ENCODE data around the gene SOCS7.
A peak's percentile ranks its signal among the peaks of the same experiment; 100 is the strongest.

Gene SOCS7, protein sequence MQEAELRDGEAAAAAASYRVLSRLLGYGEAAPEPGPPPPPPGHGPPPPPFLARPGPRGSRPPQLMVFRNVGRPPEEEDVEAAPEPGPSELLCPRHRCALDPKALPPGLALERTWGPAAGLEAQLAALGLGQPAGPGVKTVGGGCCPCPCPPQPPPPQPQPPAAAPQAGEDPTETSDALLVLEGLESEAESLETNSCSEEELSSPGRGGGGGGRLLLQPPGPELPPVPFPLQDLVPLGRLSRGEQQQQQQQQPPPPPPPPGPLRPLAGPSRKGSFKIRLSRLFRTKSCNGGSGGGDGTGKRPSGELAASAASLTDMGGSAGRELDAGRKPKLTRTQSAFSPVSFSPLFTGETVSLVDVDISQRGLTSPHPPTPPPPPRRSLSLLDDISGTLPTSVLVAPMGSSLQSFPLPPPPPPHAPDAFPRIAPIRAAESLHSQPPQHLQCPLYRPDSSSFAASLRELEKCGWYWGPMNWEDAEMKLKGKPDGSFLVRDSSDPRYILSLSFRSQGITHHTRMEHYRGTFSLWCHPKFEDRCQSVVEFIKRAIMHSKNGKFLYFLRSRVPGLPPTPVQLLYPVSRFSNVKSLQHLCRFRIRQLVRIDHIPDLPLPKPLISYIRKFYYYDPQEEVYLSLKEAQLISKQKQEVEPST

GRCh38 chr17:38351412-38352222, at the start of gene SOCS7:
Gene SOCS7, plus strand, starts transcription at chr17:38351844. Its CDS starts 209 bp downstream, at chr17:38352053.
- peak; percentile 93 for DNase-seq (ENCODE audit: low read depth)

GRCh38 chr17:38315497-38315896, 36.1 kb upstream of the SOCS7 start:
- no peak for DNase-seq (ENCODE audit: low read depth)

- no peak for DNase-seq (ENCODE audit: low read depth)
These were observed 34.6 kb upstream of the SOCS7 start for GRCh38 chr17:38317081-38317480.

GRCh38 chr17:38320482-38320881, 31.2 kb upstream of the SOCS7 start:
- no peak for DNase-seq (ENCODE audit: low read depth)

- DNase-seq (ENCODE audit: low read depth): peak; percentile 68
These were observed 29.4 kb upstream of the SOCS7 start for GRCh38 chr17:38322156-38322779.

DNA sequence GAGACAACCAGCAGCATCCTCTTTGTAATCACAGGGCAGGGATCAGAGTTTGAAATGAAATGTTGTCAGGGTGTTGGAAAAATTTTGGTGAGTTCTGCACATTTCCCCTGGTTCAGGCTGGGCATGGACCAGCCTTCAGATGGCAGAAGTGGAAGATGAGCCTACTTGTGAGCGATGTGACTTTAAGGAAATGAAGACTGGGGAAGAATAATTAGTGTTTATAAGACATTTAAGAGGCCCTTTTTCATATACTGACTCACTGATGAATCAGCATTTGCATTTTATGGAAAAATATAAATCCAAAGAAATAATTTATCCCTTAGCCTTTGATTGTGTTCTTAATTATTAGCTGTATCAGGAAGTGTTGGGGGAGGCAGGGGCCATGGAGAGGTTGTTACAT, 28.7 kb upstream of the SOCS7 start:
- DNase-seq (ENCODE audit: low read depth): peak; percentile 21

DNA sequence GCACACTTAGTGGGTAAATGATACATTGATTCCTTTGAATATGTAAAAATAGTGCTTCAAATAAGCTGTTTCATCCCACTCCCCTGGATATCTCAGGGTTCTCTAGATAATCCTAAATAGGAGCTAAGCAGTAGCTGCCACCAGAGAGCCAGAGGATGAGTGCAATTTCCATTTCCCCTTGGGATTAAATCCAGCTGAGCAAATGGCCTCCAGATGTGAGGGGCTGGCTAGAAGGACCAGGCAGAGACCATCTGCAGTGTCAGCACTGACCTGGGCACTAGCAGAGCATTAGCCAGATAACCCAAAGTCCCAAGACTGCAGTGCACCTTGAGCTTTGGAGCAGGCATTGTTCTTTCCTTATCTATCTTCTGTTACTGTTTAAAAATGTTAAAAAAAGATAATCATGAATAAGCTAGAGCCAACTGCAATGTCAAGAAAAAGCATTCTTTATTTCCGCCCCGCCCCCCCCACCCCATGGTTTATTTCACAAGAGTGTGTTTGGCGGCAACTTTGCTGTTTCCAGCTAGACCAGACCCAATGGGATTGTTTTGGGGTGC, 27.4 kb upstream of the SOCS7 start:
- no peak for DNase-seq (ENCODE audit: low read depth)

DNA sequence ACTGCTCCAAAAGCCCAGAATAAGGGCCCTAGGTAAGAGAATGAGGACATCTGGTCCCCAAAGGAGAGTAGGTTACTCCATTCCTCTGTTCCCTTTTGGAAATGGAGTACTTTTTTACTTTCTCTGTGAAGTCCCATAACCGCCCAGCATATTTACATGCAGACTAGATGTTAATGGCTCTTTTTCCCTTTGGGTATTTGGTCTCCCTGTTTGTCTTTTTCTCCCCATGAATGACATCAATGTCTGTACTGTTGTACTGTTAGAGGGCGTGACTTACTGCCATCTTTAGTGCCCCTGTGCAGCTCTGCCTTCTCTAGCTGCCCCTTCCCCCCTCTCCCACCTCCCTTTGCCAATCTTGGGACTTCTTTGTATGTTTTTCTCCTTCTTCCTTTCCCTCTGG, 26.9 kb upstream of the SOCS7 start:
- DNase-seq (ENCODE audit: low read depth): no peak

DNA sequence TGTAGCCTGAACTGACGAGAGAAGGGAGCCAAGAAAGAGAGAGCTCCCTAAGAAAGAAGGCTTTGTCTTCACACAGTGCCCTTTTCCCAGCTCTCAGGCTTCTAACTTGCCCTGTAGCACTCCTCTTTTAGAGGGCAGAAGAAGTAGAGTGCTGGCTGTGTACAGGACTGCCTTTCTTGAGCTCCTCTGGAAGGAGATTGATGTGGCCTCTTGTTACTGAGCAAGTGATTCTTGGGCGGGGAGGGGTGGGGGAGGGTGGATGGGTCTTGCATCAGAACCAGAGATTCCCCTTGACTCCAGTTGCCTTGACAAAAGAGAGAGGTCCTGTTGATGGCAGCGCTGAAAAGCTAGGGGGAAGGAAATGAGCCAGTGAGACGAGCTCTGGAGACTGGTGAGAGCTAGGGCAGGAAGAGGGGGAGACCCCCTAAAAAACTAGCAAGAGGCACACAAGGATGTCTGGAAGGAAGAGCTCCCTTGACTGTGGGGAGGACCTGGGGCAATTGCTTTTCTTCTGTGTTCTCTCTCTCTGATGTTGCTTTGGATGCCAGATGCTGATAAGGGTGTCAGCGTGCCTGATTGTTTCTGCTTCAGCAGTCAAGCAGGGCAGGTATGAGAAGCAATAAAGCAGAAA, 26.3 kb upstream of the SOCS7 start:
- DNase-seq (ENCODE audit: low read depth): no peak

DNA sequence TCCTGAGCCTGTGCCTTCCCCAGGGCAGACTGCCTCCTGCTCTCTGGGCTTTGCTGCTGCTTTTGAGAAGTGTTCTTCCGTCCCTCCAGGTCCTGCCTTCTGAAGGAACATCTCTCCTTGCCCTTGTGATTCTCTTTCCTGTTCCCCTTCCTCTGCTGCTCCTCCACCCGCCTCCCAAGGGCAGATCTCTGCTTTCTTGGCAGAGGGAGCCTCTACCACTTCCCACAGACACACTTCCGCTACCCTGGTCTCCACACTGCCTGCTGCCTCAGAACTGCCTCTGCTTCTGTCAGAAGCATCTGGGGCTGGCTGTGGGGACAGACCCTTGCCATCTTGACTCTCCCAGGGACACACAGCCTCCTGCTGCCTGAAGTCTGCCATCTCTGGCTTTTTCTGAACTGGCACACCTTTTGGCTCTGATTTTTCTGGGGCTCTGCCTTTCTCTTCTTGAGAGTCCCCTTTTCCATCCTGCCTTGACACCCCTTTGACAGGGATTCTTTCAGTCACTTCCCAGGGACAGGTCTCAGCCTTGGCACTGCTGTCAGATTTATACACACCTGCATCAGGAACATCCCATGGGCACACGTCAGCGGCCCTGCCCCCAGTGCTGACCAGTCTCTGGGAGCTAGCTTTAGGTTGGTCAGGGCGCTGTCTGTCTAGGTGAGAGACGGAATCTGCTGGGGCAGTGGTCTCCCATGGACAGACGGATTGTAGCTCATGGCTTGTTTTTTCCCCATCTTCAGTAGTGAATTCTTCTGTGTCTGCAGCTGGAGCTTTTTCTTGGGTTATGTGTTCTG, 24.4 kb upstream of the SOCS7 start:
- DNase-seq (ENCODE audit: low read depth): no peak

GRCh38 chr17:38327936-38328335, 23.7 kb upstream of the SOCS7 start:
- DNase-seq (ENCODE audit: low read depth): no peak

- no peak for DNase-seq (ENCODE audit: low read depth)
These were observed 23.0 kb upstream of the SOCS7 start for GRCh38 chr17:38328620-38329019.

DNA sequence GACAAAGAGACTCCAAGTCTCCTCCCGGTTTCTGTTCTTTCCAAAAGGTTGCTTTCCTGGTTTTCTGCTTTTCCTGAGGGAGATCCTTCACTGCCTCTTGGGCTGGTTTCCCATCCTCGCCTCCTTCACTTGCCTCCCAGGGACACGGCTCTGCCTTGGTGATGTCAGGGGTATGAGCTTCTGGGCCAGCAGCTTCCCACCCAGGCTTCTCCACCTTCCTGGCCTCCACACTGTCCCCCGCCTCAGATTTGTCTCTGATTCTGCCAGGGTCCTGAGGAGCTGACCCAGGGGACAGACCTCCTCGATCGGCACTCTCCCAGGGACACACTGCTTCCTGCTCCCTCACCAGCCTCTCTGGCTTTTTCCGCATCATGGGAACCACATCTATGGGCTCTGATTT, 22.4 kb upstream of the SOCS7 start:
- no peak for DNase-seq (ENCODE audit: low read depth)

DNA sequence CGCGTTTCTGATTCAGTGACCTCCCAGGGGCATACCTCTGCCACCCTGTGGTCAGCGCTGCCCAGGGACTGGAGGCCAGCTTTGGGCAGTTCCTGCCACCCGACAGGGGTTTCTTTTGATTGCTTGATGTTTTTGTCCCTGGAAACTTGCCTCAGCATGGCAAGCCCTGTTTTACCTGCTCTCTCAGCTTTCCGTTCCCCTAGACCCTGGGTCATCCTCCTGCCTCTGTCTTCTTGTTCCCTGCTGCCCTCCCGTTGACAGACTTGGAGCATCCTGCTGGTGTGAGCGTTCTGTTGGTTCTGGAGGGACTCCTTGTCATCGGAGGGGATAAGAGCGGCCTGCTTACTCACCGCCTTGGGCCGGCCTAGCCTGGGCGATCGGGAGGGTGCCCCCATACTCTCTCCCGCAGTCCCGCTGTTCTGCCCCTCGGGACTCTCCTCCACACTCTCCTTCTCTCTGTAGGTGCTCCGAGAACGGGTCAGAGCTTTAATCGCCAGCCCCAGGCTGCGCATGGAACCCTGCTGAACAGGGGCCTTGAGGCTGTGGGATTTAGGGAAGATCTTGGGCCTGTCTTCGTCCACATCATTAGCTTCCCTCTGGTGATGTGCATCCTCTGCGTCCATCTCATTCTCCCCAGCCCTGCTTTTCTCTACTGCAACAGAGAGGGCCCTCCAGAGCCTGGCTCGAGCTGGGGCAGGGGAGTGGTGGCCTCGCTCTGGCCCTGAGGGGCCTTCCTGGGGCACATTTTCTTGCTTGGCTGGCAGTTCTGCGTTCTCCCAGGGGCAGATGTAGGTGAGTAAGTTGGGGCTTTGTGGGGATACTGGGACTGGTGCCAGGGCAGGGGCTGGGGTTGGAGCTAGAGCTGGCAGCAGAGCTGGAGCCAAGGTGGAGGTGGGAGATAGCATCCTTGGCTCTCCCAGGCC, 21.6 kb upstream of the SOCS7 start:
- no peak for DNase-seq (ENCODE audit: low read depth)

- DNase-seq (ENCODE audit: low read depth): no peak
These were observed 20.7 kb upstream of the SOCS7 start for GRCh38 chr17:38330941-38331411.

- DNase-seq (ENCODE audit: low read depth): no peak
These were observed 18.9 kb upstream of the SOCS7 start for GRCh38 chr17:38332735-38333134.

- peak; percentile 50 for DNase-seq (ENCODE audit: low read depth)
These were observed 17.9 kb upstream of the SOCS7 start for GRCh38 chr17:38333635-38334295.

DNA sequence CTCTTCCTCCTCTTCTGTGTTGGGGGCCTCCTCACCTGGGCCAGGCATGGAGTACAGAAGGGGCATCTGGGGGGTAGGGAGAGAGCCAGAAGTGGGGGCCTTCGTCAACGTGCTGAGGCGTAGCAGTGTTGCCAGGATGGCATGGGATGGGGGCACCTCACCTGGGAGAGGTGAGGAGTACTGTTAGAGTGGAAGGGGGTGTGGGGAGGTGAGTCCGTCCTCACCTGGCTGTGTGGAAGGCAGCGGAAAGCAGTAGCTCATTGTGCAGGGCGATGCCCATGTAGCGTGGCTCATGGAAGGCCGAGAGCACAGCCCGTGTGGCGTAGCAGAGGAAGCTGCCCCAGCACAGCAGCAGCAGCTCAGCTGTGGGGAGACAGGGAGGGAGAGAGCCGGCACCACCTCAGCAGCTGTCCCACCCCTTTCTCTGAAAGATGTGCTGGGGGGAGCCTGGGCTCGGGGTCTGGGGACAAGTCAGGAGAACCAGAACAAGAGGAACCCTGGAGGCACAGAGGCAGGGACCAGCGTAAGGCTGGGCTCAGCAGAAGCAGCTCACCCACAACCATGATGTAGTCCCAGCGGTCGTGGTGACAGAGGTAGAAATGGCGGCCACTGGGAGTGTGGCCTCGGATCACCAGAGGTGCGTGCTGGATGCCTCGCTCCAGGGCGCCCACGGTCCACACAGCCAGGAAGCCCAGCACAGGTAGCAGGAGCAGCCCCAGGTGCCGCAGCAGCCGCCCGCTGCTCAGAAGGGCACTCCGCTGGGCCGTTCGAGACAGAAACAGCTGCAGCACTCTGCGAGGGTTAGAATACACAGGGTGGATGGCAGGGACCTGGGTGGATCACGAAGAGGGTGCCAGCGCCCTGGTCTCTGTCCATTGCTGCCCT, 16.9 kb upstream of the SOCS7 start:
- no peak for DNase-seq (ENCODE audit: low read depth)

Data from ELR (cell line).